Left lung (tissue), 10 donors: ENCODE results near the gene SLC25A19. TPM values are rescaled to one million over a fixed set of nuclear protein-coding genes. Genes with fewer than 3 reads are reported as not detected.
A peak's percentile ranks its signal among the peaks of the same experiment; 100 is the strongest.

Experiments used
- ATAC-seq: fragments of 200-7000 bp; cut with Tn5 transposase; one replicate; pipeline ENCODE4 v1.9.1; 2020; ENCODE audit warnings: moderate library complexity
- DNase-seq, 4 donors: peaks; one replicate each; pipeline ENCODE4 v3.0.0-alpha.2; 2013 to 2020
- H3K27ac ChIP-seq, 2 donors: fragments of 200-600 bp; sonication (generic) in 1 of 2; one replicate each; pipeline versions ENCODE4 v1.5.0 to v1.8.0; 2020 to 2021
- H3K27me3 ChIP-seq, 2 donors: fragments of 200-600 bp; sonication (generic) in 1 of 2; one replicate each; pipeline versions ENCODE4 v1.5.0 to v1.8.0; 2020 to 2021
- H3K36me3 ChIP-seq, 2 donors: fragments of 200-600 bp; sonication (generic) in 1 of 2; one replicate each; pipeline versions ENCODE4 v1.5.0 to v1.8.0; 2020 to 2021
- H3K4me1 ChIP-seq, 2 donors: fragments of 200-600 bp; one replicate each; pipeline ENCODE4 v1.8.0; 2021
- H3K4me3 ChIP-seq, 2 donors: fragments of 200-600 bp; sonication (generic) in 1 of 2; one replicate each; pipeline versions ENCODE4 v1.5.0 to v1.8.0; 2020 to 2021; ENCODE audit warnings: mild to moderate bottlenecking in 1 of 2
- H3K9me3 ChIP-seq, 2 donors: fragments of 200-600 bp; sonication (generic) in 1 of 2; one replicate each; pipeline versions ENCODE4 v1.5.0 to v1.8.0; 2020 to 2021
- CTCF ChIP-seq, 2 donors: fragments of 200-600 bp; sonication (generic) in 1 of 2; IDR thresholded peaks; one replicate each; pipeline versions ENCODE4 v1.5.0 to v1.8.0; 2021; ENCODE audit warnings: antibody characterized with exemption in 2 of 2
- intact Hi-C, 2 donors: fragments of 100-400 bp; cut with DNase I; formaldehyde crosslinking; loops; one replicate each; pipeline versions ENCODE4 v1.11.2 to v1.14.2; 2022
- polyA plus RNA-seq, 6 donors: library from polyadenylated mRNA; unstranded; fragments of 120-200 nt; gene quantifications; one replicate each; pipeline ENCODE4 v1.2.1, GENCODE V29; 2013; ENCODE audit not compliant: insufficient read length in 6 of 6
- total RNA-seq, 2 donors: library from RNA; stranded (reverse); fragmentation: NEBNext Ultra II Directional; extraction: Animal tissue kit (Norgen Biotek cat#: 25700); gene quantifications; one replicate each; pipeline ENCODE4 v1.2.1, GENCODE V29; 2021
- donor health status: DM: no; HTN: yes; CAD: no.
- donor health status: DM: no; HTN: no; CAD: no.

Gene SLC25A19
- total and polyA plus RNA-seq, 8 donors: 5.9 to 29.7 (median 7.4) TPM

DNA sequence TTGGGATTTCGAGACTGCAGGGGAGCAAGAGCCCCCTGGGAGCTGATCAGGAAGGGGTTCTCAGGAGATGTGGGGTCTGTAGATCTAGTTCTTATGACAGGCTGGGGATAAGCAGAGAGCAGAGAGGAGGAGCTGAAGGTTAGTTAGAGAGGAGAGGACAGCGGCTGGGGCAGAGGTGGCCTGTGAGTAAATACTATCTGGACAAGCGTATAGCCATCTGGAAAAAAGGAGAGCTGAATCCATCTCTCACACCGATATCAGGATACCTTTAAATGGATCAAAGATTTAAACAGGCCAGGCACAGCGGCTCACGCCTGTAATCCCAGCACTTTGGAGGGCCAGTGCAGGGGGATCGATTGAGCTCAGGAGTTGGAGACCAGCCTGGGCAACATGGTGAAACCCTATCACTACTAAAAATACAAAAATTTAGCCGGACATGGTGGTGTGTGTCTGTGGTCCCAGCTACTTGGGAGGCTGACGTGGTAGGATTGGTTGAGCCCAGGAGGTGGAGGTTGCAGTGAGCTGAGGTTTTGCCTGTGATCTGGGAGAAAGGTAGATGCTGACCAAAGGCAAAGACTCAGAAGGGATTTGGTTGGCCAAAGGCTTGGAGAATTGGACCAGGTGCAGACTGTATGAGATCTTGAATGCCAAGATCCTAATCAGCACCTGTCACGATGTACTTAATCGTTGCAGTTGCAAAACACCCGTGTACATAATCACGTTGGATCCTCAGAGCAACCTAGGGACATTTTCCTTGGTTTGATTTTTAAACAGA lies 18.9 kb upstream of the SLC25A19 start:
- DNase-seq: no peak
- no peak for ATAC-seq
- Histone ChIP-seq H3K27me3 (no peaks in the 10 kb centered on the region), H3K9me3 (no peaks in the 10 kb centered on the region), H3K4me3 (no peak overlapping the region), H3K36me3 (no peaks in the 10 kb centered on the region), H3K4me1 (peaks cover 0 to 66% of the 10 kb centered on the region in 2 donors), H3K27ac (peak overlapping the region; percentile 44 to 87)
- no peak for TF ChIP-seq CTCF (IDR thresholded peaks at IDR 0.05)
- intact Hi-C loops: no loop called here

GRCh38 chr17:75301502-75302206 lies 12.4 kb upstream of the SLC25A19 start:
- TF ChIP-seq CTCF (IDR thresholded peaks at IDR 0.05): no peak
- ATAC-seq (peak; percentile 50), DNase-seq (no peak)
- peaks cover 0 to 53% of the 10 kb centered on the region in 2 donors for H3K4me1 ChIP-seq
- H3K4me3 ChIP-seq: no peak overlapping the region
- H3K27ac ChIP-seq: peak overlapping the region in 1 of 2 donors; percentile 64
- intact Hi-C loops: no loop called here
- no peaks in the 10 kb centered on the region for H3K27me3 ChIP-seq
- H3K36me3 ChIP-seq: no peaks in the 10 kb centered on the region
- no peaks in the 10 kb centered on the region for H3K9me3 ChIP-seq

DNA sequence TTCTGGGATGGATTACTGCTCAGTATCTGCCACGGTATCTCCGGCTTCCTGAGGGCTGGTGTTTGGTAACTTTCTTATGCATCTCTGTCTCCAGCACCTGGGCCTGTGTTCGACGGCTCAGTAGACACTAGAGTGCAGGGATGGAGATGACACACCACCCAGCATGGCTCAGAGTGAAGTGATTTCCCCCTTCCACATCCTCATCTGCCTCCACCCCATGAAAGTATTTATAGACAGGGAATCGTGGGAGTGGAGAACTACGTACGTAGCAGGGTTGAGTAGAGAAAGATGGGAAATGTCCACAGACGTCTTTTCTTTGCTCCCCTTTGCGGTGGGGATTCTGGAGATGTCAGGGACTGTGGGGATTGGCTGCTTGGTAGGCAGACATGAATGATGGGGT lies 11.8 kb upstream of the SLC25A19 start:
- Histone ChIP-seq H3K4me1 (peaks cover 0 to 53% of the 10 kb centered on the region in 2 donors), H3K4me3 (no peak overlapping the region), H3K27ac (peak overlapping the region in 1 of 2 donors; percentile 64), H3K9me3 (no peaks in the 10 kb centered on the region), H3K36me3 (no peaks in the 10 kb centered on the region), H3K27me3 (no peaks in the 10 kb centered on the region)
- intact Hi-C loops: no loop called here
- DNase-seq (no peak), ATAC-seq (peak; percentile 58)
- no peak for TF ChIP-seq CTCF (IDR thresholded peaks at IDR 0.05)

DNA sequence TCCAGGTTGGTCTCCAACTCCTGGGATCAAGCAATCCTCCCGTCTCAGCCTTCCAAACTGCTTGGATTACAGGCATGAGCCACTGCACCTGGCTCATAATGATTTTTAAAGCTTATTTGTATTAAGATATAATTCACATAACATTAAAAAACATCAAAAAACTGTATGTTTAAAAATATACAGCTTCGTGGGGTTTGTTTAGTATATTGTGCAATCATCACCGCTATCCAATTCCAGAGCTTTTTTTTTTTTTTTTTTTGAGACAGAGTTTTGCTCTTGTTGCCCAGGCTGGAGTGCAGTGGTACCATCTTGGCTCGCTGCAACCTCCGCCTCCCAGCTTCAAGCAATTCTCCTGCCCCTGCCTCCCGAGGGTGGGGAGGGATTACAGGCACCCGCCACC lies 11.0 kb upstream of the SLC25A19 start:
- Histone ChIP-seq H3K9me3 (no peaks in the 10 kb centered on the region), H3K4me1 (peaks cover 0 to 56% of the 10 kb centered on the region in 2 donors), H3K36me3 (no peaks in the 10 kb centered on the region), H3K27me3 (no peaks in the 10 kb centered on the region), H3K27ac (no peak overlapping the region), H3K4me3 (no peak overlapping the region)
- no peak for ATAC-seq
- no peak for DNase-seq
- no peak for TF ChIP-seq CTCF (IDR thresholded peaks at IDR 0.05)
- intact Hi-C loops: no loop called here
